Activated naive CD4-positive, alpha-beta T cell (primary cell): ENCODE results near the gene RNF133.
"Not testable (repeated sequence)": the region's sequence is repeated elsewhere in the genome, so short reads cannot be mapped to it uniquely, and the experiment has no call there.

Experiments used
- DNase-seq, 4 experiments: peaks; one replicate each; lab custom pipeline; 2025; lab: John Stamatoyannopoulos, UW

The RNF133 gene

DNA sequence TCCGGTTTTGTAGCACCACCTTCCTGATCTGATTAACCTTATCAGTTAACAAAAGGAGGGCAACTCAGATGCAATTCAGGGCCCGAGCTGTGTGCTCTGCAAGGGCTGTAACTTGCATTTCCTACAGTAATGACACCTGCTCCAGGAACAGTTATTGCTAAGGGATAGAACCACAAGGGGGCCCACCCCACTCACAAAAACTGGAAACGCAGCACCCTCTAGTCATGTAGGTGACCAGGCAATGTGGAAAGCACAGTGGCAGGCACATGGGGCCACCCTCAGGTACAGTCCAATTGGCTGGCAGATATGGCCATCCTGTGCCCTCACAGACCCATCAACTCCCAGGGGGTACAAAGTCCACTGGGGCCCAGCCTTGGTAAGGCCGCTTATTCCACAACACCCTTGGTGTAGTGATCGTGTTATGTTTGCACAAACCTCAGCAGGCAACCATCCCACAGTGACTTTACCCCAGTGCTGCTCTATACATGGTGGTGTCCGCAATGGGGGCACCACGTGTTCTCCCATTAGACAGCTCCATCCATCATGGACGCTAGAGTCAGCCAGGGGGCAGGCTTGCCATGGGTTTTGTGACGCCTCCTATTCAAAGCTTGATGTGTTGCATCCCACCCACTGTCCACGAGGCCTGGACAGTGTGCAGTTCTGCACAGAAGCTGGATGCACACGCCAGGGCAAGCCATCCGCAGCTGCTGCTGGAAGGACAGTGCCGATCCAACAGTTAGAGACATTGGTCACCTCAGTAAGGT is 9.4 kb downstream of the RNF133 start:
- DNase-seq: no peak

DNA sequence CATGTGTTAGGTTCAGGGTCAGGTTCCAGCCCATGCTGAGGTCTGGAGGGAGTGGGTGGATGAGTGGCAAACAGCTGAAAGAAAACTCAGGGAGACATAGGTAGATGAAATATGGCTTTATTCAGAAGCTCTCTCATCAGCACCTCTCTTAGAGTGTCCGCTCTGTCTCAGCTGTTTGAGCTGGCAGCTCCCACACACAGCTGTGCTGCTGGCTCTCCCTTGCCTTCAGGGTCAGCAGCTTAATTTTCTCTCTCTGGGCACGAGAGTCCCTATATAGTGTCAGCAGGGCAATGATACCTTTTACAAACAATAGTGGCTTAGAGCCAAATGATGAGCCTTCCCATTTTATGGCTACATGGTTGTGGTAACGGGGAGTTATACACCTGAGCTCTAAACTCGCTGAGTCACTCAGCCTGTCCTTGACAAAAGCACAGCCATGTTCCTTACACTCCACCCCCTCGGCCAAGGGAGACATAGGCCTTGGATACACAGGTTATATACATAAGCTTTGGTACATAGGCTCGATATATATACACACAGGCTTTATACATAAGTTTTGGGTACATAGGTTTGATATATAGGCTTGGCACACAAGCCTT is 10.4 kb downstream of the RNF133 start:
- no peak for DNase-seq

DNA sequence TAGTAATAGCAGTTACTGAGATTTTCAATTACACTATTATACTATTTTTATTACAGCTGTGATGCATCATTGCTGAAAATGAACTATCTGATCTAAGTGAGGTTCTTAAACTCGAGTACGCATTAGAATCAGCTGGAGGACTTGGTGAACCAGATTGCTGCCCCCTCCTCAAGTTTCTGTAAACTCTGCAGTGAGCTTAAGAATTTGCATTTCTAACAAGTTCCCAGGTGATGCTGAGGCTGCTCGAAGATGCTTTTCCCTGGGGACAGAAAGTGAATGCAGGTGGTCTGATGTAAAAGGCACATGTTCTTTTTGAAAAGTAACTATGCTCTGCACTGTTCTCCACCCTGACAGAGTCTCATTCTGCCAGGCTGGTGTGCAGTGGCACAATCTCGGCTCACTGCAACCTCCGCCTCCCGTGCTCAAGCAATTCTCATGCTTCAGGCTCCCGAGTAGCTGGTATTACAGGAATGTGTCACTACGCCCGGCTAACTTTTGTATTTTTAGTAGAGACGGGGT is 12.5 kb downstream of the RNF133 start:
- DNase-seq: no peak

DNA sequence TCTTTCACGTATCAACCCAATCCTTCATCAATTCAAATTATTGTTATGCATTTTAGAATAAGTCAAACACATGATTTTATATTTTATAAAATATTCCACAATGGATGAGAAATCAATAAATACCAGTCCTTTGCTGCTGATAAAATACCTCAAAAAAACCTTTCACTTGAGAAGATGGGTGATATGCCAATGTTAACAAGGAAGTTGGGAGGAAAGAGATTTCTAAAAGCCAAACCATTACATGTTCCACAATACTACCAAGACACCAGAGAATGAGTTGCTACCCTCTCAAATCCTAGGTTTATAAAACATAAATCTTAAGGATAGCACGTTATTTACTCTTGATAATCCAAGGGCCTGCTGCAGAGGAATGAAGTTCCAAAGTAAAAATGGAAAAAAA is 14.4 kb downstream of the RNF133 start:
- DNase-seq: no peak

DNA sequence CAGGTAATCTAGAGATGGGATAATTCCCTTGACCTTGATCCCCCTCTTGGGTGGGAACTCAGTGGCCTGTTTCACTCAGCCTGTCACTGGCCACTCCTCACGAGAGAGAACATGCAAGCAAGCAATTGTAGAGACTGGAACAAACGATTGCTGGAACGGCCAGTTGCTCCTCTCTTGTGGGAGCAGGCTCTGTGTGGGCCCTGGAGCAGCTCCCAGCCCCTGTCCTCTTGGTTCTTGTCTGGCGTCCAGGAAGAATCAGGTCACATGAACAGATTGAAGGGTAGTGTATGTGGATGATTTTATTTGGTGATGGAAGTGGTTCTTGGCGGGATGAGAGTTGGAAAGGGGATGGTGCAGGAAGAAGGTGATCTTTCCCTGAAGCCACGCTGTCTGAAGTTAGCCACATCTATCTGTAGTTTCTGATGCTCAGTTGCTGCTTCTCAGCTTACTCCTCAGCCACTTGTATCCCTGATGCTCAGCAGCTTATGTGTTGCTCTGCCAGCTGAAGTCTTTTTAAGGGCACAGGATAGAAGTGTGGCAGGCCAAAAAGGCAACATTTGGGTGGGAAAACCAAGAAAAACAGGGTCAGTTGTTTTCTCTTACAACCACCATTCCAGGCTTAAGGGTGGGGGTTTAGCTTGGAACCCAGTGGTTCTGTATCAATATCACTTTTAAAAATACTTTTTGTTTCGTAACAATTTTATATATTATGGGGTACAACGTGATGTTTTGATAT is 15.9 kb downstream of the RNF133 start:
- DNase-seq: no peak

DNA sequence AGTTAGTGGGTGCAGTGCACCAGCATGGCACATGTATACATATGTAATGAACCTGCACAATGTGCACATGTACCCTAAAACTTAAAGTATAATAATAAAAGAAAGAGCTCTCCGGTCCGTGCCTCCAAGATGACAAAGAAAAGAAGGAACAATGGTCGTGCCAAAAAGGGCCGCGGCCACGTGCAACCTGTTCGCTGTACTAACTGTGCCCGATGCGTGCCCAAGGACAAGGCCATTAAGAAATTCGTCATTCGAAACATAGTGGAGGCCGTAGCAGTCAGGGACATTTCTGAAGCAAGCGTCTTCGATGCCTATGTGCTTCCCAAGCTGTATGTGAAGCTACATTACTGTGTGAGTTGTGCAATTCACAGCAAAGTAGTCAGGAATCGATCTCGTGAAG is 17.7 kb downstream of the RNF133 start:
- not testable (repeated sequence) for DNase-seq

DNA sequence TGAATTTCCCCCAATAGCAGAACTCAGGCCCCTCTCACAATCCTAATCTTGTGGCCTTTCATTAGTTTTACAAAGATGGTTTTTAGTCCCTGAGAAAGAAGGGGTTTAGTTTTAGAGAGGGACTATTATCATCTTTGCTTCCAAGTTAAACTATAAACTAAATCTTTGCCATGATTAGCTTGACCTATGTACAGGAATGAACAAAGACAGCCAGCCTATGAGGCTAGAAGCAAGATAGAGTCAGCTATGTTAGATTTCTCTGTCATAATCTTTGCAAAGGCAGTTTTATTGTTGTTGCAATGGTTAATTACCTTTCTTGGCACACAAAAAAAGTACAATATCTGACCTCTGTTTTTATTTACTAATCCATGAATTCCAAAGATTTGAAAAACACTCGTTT is 19.1 kb downstream of the RNF133 start:
- no peak for DNase-seq

DNA sequence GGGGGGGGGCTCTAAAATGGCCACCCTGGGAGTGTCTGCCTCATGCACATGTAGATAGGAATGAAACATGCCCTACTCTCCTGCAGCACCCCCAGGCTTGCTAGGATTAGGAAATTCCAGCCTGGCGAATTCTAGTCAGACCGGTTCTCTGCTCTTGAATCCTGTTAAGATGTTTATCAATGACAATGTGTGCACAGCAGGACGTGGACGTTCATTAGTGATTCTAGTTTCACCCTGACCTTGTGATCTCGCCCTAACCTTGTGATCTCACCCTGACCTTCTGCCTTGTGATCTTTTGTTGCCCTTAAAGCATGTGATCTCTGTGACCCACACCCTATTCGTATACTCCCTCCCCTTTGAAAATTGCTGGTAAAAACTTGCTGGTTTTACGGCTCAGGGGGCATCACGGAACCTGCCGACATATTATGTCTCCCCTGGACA is 19.6 kb downstream of the RNF133 start:
- DNase-seq: not testable (repeated sequence)

DNA sequence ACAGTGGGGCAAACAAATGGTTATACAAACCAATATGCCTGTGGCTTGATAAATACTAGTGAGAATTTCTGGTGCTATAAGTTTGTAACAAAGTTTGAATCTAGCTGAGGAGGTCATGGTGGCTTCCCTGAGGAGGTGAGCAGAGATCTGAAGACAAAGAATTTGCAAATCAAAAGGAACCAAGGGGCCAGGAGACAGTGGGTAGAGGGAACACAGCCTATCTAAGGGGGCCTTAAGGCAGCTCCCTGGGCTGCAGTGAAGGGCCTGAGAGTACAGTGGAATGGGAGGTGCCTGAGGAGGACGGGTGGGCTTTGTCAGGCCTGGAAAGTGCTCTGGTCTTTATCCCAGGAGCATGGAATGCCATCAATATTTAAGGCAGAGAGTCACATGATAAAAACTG is 21.8 kb downstream of the RNF133 start:
- no peak for DNase-seq

DNA sequence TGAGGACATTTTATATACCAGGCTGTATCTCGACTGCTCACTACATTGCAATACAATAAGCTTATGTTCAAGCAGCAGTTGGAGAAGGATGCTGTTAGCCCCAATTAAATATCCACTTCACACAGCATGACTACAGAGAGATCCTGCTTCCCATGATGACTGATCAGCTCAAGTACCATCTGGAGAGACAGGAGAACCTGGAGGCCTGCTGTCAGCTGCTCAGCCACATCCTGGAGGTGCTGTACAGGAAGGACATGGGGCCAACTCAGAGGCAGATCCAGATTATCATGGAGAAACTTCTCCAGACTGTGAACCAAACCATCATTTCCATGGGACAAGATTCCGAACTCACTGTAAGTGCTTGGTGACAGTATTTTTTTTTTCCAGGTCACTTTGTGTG is 22.5 kb downstream of the RNF133 start:
- no peak for DNase-seq

DNA sequence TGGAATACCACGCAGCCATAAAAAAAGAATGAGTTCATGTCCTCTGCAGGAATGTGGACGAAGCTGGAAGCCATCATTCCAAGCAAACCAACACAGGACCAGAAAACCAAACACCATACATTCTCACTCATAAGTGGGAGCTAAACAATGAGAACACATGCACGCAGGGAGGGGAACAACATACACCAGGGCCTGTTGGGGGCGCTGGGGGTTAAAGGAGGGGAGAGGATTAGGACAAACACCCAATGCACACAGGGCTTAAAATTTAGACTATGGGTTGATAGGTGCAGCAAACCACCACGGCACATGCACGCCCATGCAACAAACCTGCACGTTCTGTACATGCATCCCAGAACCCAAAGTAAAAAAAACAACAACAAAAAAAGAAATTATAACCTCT is 23.3 kb downstream of the RNF133 start:
- DNase-seq: no peak

DNA sequence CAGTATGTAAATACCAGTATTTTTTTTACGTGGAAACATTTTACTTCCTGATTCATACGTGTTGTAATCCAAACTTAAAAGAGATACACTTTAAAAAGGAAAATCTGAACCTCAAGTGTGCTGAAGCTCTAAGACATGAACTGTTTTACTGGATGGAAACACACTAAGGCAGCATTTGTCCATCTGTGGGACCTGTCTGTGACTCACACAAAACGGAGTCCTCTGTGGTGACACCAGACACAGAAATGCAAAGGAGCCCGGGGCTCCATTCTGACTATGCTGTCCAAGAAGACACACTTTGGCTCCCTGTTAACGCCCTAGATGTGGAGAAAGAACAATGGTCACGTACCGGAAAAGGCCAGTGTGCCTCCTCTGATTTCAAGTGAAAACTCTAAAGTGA is 23.9 kb downstream of the RNF133 start:
- DNase-seq: no peak

DNA sequence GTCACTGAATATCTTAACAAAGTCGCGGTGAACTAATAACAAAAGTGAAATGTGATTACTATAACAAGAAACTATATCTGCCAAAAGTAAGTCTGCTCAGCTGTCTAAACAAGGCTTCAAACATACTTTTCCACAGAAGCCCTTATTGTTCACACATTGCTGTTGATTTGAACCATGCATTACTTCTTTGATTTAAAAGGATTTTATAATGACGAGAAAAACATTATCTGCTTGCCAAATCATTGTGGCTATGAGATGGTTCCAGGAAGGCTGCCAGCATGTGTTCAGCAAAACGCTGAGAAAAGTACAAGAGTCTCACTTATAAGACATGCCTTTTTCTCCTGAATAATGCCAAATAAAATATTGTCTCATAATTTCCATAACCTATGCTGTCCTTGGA is 24.4 kb downstream of the RNF133 start:
- no peak for DNase-seq

DNA sequence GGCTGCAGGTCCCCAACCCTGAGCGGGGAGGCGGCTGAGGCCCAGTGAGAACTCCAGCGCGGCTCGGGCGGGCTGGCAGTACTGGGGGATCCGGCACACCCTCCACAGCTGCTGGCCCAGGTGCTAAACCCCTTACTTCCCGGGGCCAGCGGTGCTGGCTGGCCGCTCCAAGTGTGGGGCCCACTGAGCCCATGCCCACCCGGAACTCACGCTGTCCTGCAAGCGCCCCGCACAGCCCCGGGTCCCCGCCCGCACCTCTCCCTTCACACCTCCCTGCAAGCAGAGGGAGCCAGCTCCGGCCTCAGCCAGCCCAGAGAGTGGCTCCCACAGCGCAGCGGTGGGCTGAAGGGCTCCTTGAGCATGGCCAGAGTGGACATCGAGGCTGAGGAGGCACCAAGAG is 25.0 kb downstream of the RNF133 start:
- no peak for DNase-seq

DNA sequence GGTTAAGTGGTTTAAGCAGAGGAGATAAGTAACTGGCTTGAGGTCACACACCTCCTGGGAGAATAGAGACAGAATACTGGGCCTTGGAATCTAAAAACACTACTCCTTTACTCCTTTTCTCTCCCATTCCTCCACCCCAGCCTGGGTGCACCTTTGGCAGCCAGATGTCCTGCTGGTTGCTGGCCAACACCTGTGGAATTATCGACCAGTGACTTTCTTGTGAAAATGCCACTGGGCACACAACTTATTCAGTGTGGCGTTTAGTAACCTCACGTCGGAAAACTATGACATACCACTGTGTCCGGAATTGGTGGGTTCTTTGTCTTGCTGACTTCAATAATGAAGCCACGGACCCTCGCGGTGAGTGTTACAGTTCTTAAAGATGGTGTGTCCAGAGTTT is 26.4 kb downstream of the RNF133 start:
- DNase-seq: no peak

DNA sequence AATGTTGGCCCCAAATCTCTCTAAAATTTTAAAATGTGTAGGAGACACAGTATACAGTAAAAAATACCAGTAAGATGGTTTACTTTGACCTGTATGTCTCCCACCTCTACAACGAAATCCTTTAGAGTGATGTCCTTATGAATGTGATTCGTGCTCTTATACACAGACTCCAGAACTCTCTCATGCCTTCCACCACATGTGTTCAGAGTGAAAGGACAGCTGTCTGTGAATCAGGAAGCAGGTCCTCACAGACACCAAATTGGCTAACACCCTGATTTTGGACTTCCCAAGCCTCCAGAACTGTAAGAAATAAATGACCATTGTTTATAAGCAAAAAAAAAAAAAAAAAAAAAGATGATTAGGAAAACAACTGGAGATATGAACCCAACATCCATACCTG is 35.2 kb downstream of the RNF133 start:
- no peak for DNase-seq

DNA sequence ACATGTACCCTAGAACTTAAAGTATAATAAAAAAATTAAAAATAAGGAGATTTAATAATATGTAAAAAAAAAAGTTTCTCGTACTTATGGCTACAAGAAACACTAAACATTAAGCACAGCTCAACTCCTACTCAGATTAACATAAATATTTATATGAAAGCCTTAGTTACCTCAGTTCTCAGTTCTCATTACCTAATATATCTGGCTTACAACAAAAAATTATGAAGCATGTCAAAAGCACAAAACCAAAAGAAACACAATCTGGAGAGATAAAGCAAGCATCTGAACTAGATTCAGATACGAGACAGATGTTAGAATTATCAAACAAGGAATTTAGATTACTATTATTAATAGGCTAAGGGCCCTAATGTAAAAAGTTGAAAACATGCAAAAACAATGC is 40.1 kb downstream of the RNF133 start:
- DNase-seq: no peak

DNA sequence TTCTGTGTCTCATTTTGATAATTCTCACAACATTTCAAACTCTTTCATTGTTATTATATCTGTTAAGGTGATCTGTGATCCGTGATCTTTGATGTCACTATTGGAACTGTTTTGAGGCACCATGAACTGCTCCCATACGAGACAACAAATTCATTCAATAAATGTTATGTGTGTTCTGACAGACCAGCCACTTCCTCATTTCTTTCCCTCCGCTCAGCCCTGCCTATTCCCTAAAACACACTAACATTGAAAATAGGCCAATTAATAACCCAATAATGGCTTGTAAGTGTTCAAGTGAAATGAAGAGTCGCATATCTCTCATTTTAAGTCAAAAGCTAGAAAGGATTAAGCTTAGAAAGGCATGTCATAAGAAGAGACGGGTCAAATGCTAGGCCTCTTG is 45.2 kb downstream of the RNF133 start:
- DNase-seq: no peak

DNA sequence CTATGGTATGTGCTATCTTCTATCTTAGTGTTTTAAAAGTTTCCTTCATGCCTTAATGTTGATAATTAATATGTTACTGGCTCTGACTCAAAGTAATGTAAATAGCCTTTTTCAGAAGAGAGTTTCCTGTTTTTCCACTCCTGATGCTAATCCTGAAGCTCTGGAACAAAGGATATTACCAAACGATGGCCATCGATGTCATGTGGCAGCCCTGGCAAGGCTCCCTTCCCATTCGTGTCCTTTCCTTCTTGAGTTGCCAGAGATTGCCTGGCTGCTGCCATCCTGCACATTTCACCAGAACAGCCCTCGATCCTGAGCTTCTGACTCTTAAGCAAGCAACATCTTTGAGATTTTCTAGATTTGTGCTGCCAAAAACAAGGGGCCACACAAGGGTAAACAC is 46.0 kb downstream of the RNF133 start:
- DNase-seq: no peak

DNA sequence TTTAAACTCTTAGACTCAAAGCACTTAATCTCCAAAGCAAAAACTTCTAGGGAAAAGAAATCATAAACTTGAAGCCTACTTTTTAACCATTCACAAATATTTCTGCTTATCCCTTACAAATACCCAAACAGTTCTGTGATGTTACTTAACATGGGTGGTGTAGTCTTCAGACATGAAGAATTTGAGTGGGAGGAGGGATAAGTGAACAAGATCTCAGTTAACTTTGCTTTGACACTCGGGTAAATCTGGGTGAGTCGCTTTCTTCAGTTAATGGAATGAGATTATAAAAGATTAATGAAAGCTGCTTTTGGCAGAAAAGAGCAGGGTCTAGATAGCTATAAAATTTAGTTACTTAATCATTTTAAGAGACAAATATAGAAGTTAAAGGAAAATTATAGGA is 47.5 kb downstream of the RNF133 start:
- no peak for DNase-seq
